COLO829 (cell line): ENCODE measurements around the gene EPS8.
A peak's percentile ranks its signal among the peaks of the same experiment; 100 is the strongest.

Experiments
- DNase-seq: peaks from one replicate; pipeline ENCODE4 v3.0.0; 2012; ENCODE audit warnings: low spot score

Gene EPS8

GRCh38 chr12:15717940-15718567, 71.1 kb downstream of the EPS8 start:
- no peak for DNase-seq

- no peak for DNase-seq
Observed at GRCh38 chr12:15716581-15716980, 72.6 kb downstream of the EPS8 start.

GRCh38 chr12:15714256-15714655, 74.9 kb downstream of the EPS8 start:
- no peak for DNase-seq

- no peak for DNase-seq
Observed at GRCh38 chr12:15712823-15713660, 76.1 kb downstream of the EPS8 start.

GRCh38 chr12:15712160-15712559, 77.0 kb downstream of the EPS8 start:
- no peak for DNase-seq

- DNase-seq = no peak
Observed at GRCh38 chr12:15710860-15711510, 78.2 kb downstream of the EPS8 start.

GRCh38 chr12:15709551-15709950, 79.6 kb downstream of the EPS8 start:
- no peak for DNase-seq

- no peak for DNase-seq
Observed at GRCh38 chr12:15708396-15709076, 80.7 kb downstream of the EPS8 start.

GRCh38 chr12:15707516-15708199, 81.5 kb downstream of the EPS8 start:
- DNase-seq = no peak

GRCh38 chr12:15706010-15706676, 83.0 kb downstream of the EPS8 start:
- no peak for DNase-seq

- no peak for DNase-seq
Observed at GRCh38 chr12:15705606-15706005, 83.6 kb downstream of the EPS8 start.

GRCh38 chr12:15702276-15702675, 86.9 kb downstream of the EPS8 start:
- DNase-seq = no peak

GRCh38 chr12:15701631-15702156, 87.5 kb downstream of the EPS8 start:
- no peak for DNase-seq

GRCh38 chr12:15701206-15701605, 88.0 kb downstream of the EPS8 start:
- DNase-seq = no peak

GRCh38 chr12:15700595-15700994, 88.6 kb downstream of the EPS8 start:
- DNase-seq = peak; percentile 64

- no peak for DNase-seq
Observed at GRCh38 chr12:15699886-15700285, 89.3 kb downstream of the EPS8 start.

GRCh38 chr12:15698377-15698871, 90.8 kb downstream of the EPS8 start:
- DNase-seq = no peak

GRCh38 chr12:15697201-15697600, 92.0 kb downstream of the EPS8 start:
- no peak for DNase-seq

- DNase-seq = no peak
Observed at GRCh38 chr12:15693228-15693911, 95.8 kb downstream of the EPS8 start.

GRCh38 chr12:15691388-15691787, 97.8 kb downstream of the EPS8 start:
- no peak for DNase-seq
